GM10248 (cell line): Measurements from ENCODE around the gene WNK2.

Experiments
- CTCF ChIA-PET: fragments of 300-600 bp; sonication (Branson Sonifier 250); formaldehyde crosslinking; extraction: SDS; loops from one replicate; lab custom pipeline; 2021; ENCODE audit warnings: antibody characterized with exemption; lab: Yijun Ruan, JAX
- POLR2A ChIA-PET: fragments of 350-650 bp; sonication (Branson Sonifier 250); formaldehyde crosslinking; extraction: SDS; loops from one replicate; lab custom pipeline; 2020; ENCODE audit warnings: antibody characterized with exemption; lab: Yijun Ruan, JAX
- DNase-seq: peaks from one replicate; pipeline ENCODE4 v3.0.0; 2012; ENCODE audit errors: extremely low spot score
- TF ChIP-seq, protein P1 (sequence below): IDR thresholded peaks from 2 replicates; pipeline ENCODE4 v1.5.1; 2012; ENCODE audit warnings: mild to moderate bottlenecking, low read depth; ENCODE audit errors: extremely low read depth, missing control alignments, control extremely low read depth

Gene WNK2

DNA sequence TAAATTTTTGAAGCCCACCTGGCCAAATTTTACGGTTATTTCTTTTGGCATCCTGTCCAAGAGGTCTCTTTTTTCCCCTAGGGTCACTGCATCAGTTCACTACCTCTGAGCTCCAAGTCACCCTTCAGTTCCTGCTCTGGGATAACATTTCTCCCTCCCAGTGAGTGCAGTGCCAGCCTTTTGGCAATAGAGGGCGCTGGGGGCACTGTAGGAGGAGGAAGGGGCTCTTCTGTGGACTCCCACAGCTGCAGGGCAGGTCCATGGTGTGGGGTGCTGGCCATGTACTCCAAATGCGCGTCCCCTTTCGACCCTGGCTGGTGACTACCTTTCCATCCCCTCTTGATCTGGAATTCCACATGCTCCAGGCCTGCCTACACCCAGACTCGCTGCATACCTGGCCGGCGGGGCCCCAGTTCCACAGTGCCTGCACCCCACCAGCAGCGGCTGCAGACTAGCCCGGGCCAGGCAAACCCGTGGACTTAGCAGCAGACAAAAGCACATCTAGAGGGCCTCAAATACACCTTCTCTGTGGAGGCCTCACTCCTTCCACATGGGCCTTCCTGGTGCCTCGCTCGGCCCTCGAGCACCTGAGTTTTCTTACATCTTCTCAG is 29.5 kb upstream of the WNK2 start:
- ChIA-PET CTCF (interaction anchor here (0.7 to 1.9 kb wide), 7 partner anchors 11 to 155 kb away, joined by 3 to 8 read pairs (median 4); no protein-coding TSS in a partner anchor), POLR2A (no interaction called here)
- TF ChIP-seq, protein P1, sequence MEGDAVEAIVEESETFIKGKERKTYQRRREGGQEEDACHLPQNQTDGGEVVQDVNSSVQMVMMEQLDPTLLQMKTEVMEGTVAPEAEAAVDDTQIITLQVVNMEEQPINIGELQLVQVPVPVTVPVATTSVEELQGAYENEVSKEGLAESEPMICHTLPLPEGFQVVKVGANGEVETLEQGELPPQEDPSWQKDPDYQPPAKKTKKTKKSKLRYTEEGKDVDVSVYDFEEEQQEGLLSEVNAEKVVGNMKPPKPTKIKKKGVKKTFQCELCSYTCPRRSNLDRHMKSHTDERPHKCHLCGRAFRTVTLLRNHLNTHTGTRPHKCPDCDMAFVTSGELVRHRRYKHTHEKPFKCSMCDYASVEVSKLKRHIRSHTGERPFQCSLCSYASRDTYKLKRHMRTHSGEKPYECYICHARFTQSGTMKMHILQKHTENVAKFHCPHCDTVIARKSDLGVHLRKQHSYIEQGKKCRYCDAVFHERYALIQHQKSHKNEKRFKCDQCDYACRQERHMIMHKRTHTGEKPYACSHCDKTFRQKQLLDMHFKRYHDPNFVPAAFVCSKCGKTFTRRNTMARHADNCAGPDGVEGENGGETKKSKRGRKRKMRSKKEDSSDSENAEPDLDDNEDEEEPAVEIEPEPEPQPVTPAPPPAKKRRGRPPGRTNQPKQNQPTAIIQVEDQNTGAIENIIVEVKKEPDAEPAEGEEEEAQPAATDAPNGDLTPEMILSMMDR, result peak; percentile 37
- DNase-seq, result peak; percentile 58

DNA sequence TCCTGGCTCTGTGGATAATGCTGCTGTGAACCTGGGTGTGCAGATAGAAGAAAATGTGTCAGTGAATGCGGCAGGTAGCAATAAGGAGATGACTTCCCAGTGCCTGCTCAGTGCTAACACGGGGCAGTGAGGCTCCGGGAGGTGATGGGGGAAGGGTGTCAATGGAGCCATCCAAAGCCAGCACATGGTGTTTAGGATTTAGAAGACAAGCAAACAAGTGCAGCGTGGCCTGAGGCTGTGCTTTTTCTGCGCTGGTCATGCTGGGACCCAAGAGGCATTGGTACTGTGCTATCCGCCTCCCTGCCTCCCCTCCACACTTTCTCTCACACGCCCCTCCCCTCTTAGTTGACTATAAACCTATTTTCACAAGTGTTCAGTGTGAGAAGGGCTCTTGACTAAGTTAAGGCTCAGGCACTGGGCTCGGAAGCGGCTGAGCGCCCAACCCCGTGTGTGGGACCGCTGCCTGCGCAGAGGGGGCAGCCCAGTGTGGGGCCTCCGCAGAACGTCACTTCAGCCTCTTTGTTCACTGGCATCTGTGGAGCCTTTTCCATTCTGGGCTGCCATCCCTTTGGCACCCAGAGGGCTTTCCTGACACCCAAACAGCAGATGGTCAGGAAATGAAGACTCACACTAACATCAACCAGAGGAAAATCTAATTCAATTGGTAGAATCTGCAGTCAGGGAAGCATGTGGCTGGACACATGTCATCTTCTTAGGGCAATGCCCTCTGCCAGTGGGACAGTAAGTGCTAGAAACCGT is 28.0 kb upstream of the WNK2 start:
- POLR2A ChIA-PET, result no interaction called here
- no peak for DNase-seq
- TF ChIP-seq, protein P1, result no peak
- CTCF ChIA-PET, result interaction anchor here (1.0 to 1.8 kb wide), 3 partner anchors 26 to 411 kb away, joined by 3 to 6 read pairs (median 3); no protein-coding TSS in a partner anchor

DNA sequence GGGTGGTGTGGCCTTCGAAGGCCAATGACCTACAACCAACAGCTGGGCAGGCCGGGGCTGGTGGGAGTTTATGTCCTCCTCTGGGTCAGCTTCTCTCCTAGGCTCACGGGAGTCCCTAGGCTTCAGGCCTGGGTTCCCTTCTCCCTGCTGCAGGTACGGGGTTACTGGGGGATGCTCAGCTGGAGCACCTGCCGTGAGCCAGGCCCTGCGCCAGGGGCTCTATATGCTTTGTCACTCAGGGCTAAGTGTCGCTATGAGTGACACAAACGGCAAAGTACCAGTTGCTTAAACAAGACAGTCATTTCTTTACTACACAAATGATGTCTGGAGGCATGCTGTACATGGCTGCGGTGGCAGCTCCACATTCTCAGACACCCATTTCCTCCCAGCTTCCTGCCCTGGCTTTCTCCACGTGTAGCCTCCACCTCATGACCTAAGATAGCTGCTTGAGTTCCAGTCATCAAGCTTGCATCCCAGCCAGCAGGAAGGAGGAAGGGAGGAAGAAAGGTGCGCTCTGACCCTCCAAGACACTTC is 27.4 kb upstream of the WNK2 start:
- CTCF ChIA-PET, result interaction anchor here (1.0 to 1.8 kb wide), 4 partner anchors 27 to 410 kb away, joined by 3 to 6 read pairs (median 4); no protein-coding TSS in a partner anchor
- TF ChIP-seq, protein P1, result no peak
- POLR2A ChIA-PET, result no interaction called here
- peak; percentile 53 for DNase-seq

DNA sequence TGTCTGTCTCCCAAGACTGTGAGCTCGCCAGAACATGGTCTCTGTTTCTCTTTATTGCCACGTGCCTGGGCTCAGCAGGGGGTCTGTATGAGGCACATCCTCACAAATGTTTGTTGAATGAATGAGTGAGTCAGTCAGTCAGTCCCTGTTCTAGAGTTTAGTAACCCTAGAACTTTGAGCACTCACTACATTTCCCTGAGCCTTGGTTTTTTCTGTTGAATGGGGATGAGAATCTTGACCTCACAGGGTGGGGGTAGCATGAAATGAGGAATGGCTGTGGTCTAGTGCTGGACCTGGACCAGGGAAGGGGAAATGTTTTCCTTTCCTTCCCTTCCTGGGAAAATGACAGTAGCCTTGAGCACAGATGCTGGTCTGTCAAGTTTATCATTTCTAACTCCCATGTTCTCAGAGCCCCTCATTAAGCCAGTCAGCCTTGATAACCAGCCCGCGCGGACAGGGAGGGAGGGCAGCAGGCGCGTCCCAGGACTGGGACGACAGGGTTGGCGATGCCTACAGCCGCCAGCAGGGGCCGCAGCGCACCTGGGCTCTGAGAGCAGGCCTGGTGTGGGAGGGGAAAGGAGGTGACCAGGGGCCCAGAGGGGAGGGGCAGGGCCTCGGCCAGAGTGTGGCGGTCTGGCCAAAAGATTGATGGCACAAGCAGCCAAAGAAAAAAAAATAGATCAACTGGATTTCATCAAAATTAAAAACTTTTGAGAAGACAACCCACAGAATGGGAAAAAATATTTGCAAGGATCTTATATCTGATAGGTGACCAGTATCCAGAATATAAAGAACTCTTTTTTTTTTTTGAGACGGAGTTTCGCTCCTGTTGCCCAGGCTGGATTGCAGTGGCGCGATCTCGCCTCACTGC is 24.1 kb upstream of the WNK2 start:
- peak; percentile 91 for DNase-seq
- ChIA-PET CTCF (interaction anchor here (1.2 to 1.5 kb wide), 3 partner anchors 21 to 145 kb away, joined by 3 to 4 read pairs (median 3); no protein-coding TSS in a partner anchor), POLR2A (no interaction called here)
- TF ChIP-seq, protein P1, result peak; percentile 98

DNA sequence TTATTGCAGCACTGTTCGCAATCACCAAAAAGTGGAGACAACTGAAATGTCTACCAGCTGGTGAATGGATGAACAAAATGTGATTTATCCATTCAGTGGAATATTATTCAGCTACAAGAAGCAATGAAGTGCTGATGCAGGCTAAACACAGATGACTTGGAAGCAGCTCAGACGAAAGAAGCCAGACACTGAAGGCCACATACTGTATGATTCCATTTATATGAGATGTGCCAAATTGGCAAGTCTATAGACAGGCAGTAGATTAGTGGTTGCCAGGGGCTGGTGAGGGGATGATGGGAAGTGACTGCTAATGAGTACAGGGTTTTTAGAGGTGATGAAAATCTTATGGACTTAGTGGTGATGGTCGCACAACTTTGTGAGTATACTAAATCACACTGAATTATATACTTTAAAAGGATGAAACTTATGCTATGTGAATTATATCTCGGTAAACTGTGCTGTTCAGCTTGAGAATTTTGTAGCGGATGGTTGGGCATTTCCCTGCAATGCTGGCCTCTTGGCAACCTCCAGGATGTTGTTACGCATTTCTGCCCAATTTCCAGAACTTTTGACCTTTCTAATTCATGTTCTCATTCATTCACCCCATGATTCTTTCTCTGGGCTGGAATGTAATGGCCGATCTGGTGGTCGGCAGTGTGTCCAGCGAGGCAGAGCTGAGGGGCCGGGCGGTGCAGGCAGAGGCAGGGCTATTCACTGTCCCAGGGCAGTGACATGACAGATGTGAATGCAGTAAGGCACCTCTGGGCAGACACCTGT is 22.0 kb upstream of the WNK2 start:
- ChIA-PET POLR2A (no interaction called here), CTCF (interaction anchor here (1.1 kb wide), 1 partner anchor 405 kb away, joined by 4 read pairs; no protein-coding TSS in a partner anchor)
- DNase-seq, result no peak
- TF ChIP-seq, protein P1, result no peak
